GM19455 (cell line): ENCODE results near the gene MARK2.
"Not testable (repeated sequence)": the region's sequence is repeated elsewhere in the genome, so short reads cannot be mapped to it uniquely, and the experiment has no call there.

Source experiments
- ATAC-seq: cut with Tn5 transposase; IDR thresholded peaks from one replicate; pipeline ENCODE4 v1.9.1; 2021; ENCODE audit not compliant: unreplicated experiment

The MARK2 gene

GRCh38 chr11:63853476-63853875 is 14.6 kb downstream of the MARK2 start:
- no peak for ATAC-seq

- ATAC-seq: no peak
Observed at GRCh38 chr11:63854696-63855095, 15.8 kb downstream of the MARK2 start.

- ATAC-seq: no peak
Observed at GRCh38 chr11:63855975-63856374, 17.1 kb downstream of the MARK2 start.

- no peak for ATAC-seq
Observed at GRCh38 chr11:63858628-63859550, 20.0 kb downstream of the MARK2 start.

- ATAC-seq: no peak
Observed at GRCh38 chr11:63862923-63863322, 24.0 kb downstream of the MARK2 start.

- not testable (repeated sequence) for ATAC-seq
Observed at GRCh38 chr11:63863620-63864019, 24.7 kb downstream of the MARK2 start.

GRCh38 chr11:63866211-63866610 is 27.3 kb downstream of the MARK2 start:
- peak; percentile 79 for ATAC-seq

GRCh38 chr11:63867511-63867910 is 28.6 kb downstream of the MARK2 start:
- ATAC-seq: no peak

- ATAC-seq: no peak
Observed at GRCh38 chr11:63868399-63869064, 29.6 kb downstream of the MARK2 start.

- no peak for ATAC-seq
Observed at GRCh38 chr11:63869171-63869591, 30.3 kb downstream of the MARK2 start.

- ATAC-seq: no peak
Observed at GRCh38 chr11:63869683-63870082, 30.8 kb downstream of the MARK2 start.

GRCh38 chr11:63870351-63871140 is 31.6 kb downstream of the MARK2 start:
- ATAC-seq: no peak

GRCh38 chr11:63871962-63872799 is 33.3 kb downstream of the MARK2 start:
- ATAC-seq: peak; percentile 85

- ATAC-seq: no peak
Observed at GRCh38 chr11:63872800-63873197, 33.9 kb downstream of the MARK2 start.

GRCh38 chr11:63873311-63873710 is 34.4 kb downstream of the MARK2 start:
- ATAC-seq: no peak

- no peak for ATAC-seq
Observed at GRCh38 chr11:63874511-63874910, 35.6 kb downstream of the MARK2 start.

GRCh38 chr11:63875506-63876065 is 36.7 kb downstream of the MARK2 start:
- ATAC-seq: no peak

- ATAC-seq: no peak
Observed at GRCh38 chr11:63876616-63877015, 37.7 kb downstream of the MARK2 start.

- no peak for ATAC-seq
Observed at GRCh38 chr11:63877658-63878241, 38.8 kb downstream of the MARK2 start.
